ENCODE data around the gene PLCB4.

PLCB4 gene

DNA sequence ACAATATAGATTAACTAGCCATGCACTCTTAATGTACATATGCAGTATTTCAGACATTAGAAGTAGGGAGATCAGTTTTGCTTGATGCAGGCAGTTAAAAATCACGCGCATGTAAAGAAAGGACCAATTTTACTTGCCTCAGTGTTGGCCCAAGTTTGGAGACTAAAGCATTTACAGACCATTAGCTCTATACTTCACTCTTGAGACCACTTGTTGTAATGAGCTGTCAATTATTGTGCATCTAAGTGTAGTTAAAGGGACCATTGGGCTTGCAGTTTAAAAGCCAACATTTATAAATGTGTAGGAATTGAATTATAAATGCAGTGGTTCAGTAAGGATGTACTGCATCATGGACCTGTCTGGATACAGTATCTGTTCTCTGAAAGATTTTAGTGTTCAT lies 53.7 kb downstream of the PLCB4 start:
- no peak overlapping the region for H3K4me3 ChIP-seq (ENCODE audit: low read depth, low read length)
- no peak for DNase-seq (ENCODE audit: low read depth)
- TF ChIP-seq, protein P1, sequence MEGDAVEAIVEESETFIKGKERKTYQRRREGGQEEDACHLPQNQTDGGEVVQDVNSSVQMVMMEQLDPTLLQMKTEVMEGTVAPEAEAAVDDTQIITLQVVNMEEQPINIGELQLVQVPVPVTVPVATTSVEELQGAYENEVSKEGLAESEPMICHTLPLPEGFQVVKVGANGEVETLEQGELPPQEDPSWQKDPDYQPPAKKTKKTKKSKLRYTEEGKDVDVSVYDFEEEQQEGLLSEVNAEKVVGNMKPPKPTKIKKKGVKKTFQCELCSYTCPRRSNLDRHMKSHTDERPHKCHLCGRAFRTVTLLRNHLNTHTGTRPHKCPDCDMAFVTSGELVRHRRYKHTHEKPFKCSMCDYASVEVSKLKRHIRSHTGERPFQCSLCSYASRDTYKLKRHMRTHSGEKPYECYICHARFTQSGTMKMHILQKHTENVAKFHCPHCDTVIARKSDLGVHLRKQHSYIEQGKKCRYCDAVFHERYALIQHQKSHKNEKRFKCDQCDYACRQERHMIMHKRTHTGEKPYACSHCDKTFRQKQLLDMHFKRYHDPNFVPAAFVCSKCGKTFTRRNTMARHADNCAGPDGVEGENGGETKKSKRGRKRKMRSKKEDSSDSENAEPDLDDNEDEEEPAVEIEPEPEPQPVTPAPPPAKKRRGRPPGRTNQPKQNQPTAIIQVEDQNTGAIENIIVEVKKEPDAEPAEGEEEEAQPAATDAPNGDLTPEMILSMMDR (conservative IDR thresholded peaks at IDR 0.05; ENCODE audit: low read depth, low read length): no peak

DNA sequence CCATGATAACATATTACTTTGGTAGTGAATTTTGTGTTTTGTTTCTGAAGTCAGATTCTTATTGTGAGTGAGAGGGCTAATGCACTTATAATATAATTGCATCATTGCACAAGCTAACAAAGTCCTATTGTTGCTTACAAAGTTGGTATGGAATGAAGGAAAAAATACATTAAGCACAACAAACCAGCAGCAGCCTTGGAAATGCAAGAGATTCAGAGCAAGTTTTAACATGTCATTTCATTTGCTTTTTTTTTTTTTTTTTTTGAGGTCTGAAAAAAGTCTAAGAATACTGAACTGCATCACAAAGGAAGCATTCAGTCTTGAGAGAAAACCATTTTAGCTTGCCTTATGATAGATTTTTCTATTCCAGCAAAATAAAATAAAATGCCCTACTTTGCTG lies 57.6 kb downstream of the PLCB4 start:
- TF ChIP-seq, protein P1 (conservative IDR thresholded peaks at IDR 0.05; ENCODE audit: low read depth, low read length): no peak
- H3K4me3 ChIP-seq (ENCODE audit: low read depth, low read length): no peak overlapping the region
- DNase-seq (ENCODE audit: low read depth): no peak

DNA sequence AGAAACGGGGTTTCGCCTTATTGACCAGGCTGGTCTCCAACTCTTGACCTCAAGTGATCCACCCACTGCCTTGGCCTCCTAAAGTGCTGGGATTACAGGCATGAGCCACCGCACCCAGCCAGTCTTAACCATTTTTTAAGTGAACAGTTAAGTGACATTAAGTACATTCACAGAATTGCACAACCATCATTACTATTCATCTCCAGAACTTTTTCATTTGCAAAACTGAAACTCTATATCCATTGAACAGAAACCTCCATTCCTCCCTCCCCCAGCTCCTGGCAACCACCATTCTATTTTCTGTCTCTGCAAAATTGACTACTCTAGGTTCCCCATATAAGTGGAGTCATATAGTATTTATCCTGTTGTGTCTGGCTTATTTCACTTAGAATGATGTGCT lies 59.7 kb downstream of the PLCB4 start:
- DNase-seq (ENCODE audit: low read depth): no peak

DNA sequence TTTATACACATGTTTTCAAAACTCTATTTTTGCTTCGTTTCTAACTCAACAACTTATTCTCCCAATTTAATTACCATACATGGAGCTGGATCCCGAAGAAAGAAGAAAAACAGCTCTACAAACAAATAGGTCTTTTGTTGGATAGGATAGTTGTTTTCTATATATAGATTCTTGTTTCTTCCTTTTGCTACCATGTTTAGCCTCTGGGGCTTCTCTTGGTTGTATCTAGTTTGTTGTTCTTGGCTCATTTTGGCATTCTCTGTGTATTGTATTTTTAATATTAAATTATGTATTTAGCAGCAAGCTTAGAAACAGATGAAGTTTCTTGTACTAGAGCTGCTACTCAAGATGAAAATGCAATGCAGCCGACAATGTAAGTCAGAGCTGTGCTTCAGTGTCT lies 60.9 kb downstream of the PLCB4 start:
- DNase-seq (ENCODE audit: low read depth): peak; percentile 29
- H3K4me3 ChIP-seq (ENCODE audit: low read depth, low read length): no peak overlapping the region
- TF ChIP-seq, protein P1 (conservative IDR thresholded peaks at IDR 0.05; ENCODE audit: low read depth, low read length): no peak

More for the DNA sequence above, 59.7 kb downstream of the PLCB4 start:
- H3K4me3 ChIP-seq (ENCODE audit: low read depth, low read length): no peak overlapping the region
- TF ChIP-seq, protein P1 (conservative IDR thresholded peaks at IDR 0.05; ENCODE audit: low read depth, low read length): no peak

DNA sequence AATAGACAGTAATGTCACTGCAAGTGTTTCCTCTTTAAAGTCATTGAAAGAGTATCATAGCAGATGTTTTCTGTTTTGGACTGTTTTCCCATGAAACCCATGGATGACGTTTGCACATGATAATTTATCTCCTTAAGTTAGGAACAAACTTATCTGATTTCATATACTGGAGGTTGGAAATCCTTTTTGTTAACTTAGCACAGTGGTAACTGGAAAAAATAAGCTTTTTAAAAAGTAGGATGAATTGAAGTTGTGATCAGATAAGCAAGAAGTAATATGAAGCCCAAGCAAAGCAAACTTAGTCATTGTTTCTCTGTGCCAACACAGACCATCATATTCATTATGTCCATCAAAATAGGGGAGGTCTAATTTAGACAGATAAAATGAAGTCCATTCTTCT lies 61.6 kb downstream of the PLCB4 start:
- TF ChIP-seq, protein P1 (conservative IDR thresholded peaks at IDR 0.05; ENCODE audit: low read depth, low read length): no peak
- no peak overlapping the region for H3K4me3 ChIP-seq (ENCODE audit: low read depth, low read length)
- no peak for DNase-seq (ENCODE audit: low read depth)

DNA sequence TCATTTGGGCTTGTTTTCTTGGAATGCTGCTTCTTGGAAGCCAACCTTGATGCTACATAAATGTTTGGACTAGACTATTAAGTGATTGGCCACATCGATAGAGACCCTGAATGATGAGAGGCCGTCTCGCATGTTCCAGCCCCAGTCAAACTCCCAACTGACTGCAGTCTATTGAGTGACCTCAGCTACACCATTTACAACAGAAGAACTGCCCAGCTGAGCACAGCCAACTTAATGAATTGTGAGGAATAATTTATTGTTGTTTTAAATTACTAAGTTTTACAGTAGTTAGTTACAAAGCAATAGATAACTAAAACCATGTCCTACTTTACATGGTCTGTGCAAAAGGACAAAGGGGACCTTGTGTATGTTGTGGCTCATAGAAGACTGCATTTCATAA lies 63.0 kb downstream of the PLCB4 start:
- no peak for DNase-seq (ENCODE audit: low read depth)
- H3K4me3 ChIP-seq (ENCODE audit: low read depth, low read length): no peak overlapping the region
- TF ChIP-seq, protein P1 (conservative IDR thresholded peaks at IDR 0.05; ENCODE audit: low read depth, low read length): no peak

DNA sequence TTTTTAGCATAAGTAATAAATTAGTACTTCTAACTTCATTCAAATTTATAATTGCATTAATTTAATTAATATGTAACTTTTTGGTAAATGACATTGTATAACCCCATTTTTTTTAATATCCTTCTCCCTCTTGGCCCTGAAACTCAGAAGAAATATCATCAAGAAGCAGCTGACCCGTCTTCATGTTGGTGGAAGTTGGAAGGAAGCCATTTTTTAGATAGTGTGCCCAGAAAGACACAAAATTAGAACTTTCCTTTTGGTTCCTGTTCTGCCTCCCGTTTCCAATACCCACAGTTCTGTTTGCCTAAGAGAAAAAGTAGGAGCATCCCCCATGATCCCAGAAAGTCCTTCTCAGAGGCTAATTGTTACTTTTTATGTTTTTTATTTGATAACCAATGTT lies 65.5 kb downstream of the PLCB4 start:
- no peak overlapping the region for H3K4me3 ChIP-seq (ENCODE audit: low read depth, low read length)
- TF ChIP-seq, protein P1 (conservative IDR thresholded peaks at IDR 0.05; ENCODE audit: low read depth, low read length): no peak
- DNase-seq (ENCODE audit: low read depth): no peak

Data from choroid plexus epithelial cell (primary cell).